HCT116 (cell line): ENCODE measurements around the gene DRAXIN. TPM values are rescaled to one million over a fixed set of nuclear protein-coding genes. Genes with fewer than 3 reads are reported as not detected.

Experiments used
- ATAC-seq: fragments of 200-7000 bp; cut with Tn5 transposase; 2 replicates; pipeline ENCODE4 v1.9.1; 2020; ENCODE audit warnings: mild to moderate bottlenecking, moderate library complexity
- BruUV-seq: library from RNA; stranded (reverse); fragments of 400-500 nt; replicated peaks from 2 replicates; lab custom pipeline; 2021; lab: Mats Ljungman, UMichigan
- CTCF ChIA-PET: fragments of 300-600 bp; sonication (Branson Sonifier 250); formaldehyde crosslinking; loops from one replicate; lab custom pipeline; 2021; ENCODE audit warnings: antibody characterized with exemption; lab: Charles Lee
- POLR2A ChIA-PET: fragments of 300-600, 350-600 bp; sonication (Branson Sonifier 250); formaldehyde crosslinking; loops from one replicate; lab custom pipeline; 2021; ENCODE audit warnings: antibody characterized with exemption; lab: Charles Lee
- RAD21 ChIA-PET, 2 experiments: fragments of 300-600 bp; sonication (Branson Sonifier 250); formaldehyde crosslinking; loops; one replicate each; lab custom pipeline; 2023; ENCODE audit warnings: low total read pairs in 2 of 2; ENCODE audit not compliant: uncharacterized antibody in 2 of 2, unreplicated experiment in 2 of 2, low non-redundant PET in 1 of 2; lab: Charles Lee
- DNase-seq: peaks from one replicate; pipeline ENCODE4 v3.0.0-alpha.2; 2010; ENCODE audit warnings: low read depth, low spot score
- H2AFZ ChIP-seq: fragments of 200-600 bp; shearing (Covaris generic), sonication (generic); 2 replicates; pipeline ENCODE4 v1.6.1; 2017; ENCODE audit warnings: low read depth, mixed run types, mixed read lengths, antibody characterized with exemption, low read length; ENCODE audit not compliant: poor library complexity, severe bottlenecking
- H3K27ac ChIP-seq: 2 replicates; pipeline ENCODE4 v1.5.1; 2012; ENCODE audit warnings: low read depth, low read length
- H3K27me3 ChIP-seq: fragments of 200-600 bp; sonication (generic); 2 replicates; pipeline ENCODE4 v1.6.1; 2016; ENCODE audit warnings: mixed run types, low read length, mixed read lengths; ENCODE audit not compliant: insufficient read depth
- H3K36me3 ChIP-seq, 2 experiments: fragments of 200-500 bp in 1 of 2; fragments of 200-600 bp in 1 of 2; sonication (Bioruptor generic) in 1 of 2; sonication (generic) in 1 of 2; 2 replicates each; pipeline versions ENCODE4 v1.5.1 to v1.6.1; 2014 to 2016; ENCODE audit warnings: low read length in 2 of 2, inconsistent platforms in 1 of 2, mixed read lengths in 1 of 2, mixed run types in 1 of 2; ENCODE audit not compliant: insufficient read depth in 2 of 2, control insufficient read depth in 1 of 2
- H3K4me1 ChIP-seq, 2 experiments: fragments of 200-600 bp in 1 of 2; sonication (generic) in 1 of 2; 2 replicates each; pipeline versions ENCODE4 v1.5.1 to v1.6.1; 2012 to 2017; ENCODE audit warnings: low read length in 2 of 2, inconsistent platforms in 1 of 2, mild to moderate bottlenecking in 1 of 2, mixed read lengths in 1 of 2, mixed run types in 1 of 2, moderate library complexity in 1 of 2; ENCODE audit not compliant: insufficient read depth in 2 of 2, control insufficient read depth in 1 of 2
- H3K4me2 ChIP-seq: fragments of 200-600 bp; sonication (generic); 2 replicates; pipeline ENCODE4 v1.6.1; 2017; ENCODE audit warnings: mixed run types, low read length, mixed read lengths
- H3K4me3 ChIP-seq, 2 experiments: fragments of 200-600 bp in 1 of 2; sonication (generic) in 1 of 2; replicated peaks in 1 of 2; 2 replicates each; pipeline ENCODE4 v1.5.1; 2011 to 2016; ENCODE audit warnings: low read length in 2 of 2, control low read depth in 1 of 2, low read depth in 1 of 2, mild to moderate bottlenecking in 1 of 2, mixed read lengths in 1 of 2, mixed run types in 1 of 2
- H3K79me2 ChIP-seq: fragments of 200-600 bp; sonication (generic); 2 replicates; pipeline ENCODE4 v1.6.1; 2017; ENCODE audit warnings: mild to moderate bottlenecking, mixed run types, low read length, moderate library complexity, mixed read lengths; ENCODE audit not compliant: insufficient read depth
- H3K9ac ChIP-seq: fragments of 200-600 bp; sonication (generic); 2 replicates; pipeline ENCODE4 v1.6.1; 2016; ENCODE audit warnings: low read length, mixed read lengths
- H3K9me2 ChIP-seq: fragments of 200-600 bp; sonication (generic), shearing (Covaris generic); 2 replicates; pipeline ENCODE4 v1.6.1; 2017; ENCODE audit warnings: mixed run types, mild to moderate bottlenecking, moderate library complexity; ENCODE audit not compliant: insufficient read depth
- H3K9me3 ChIP-seq, 2 experiments: fragments of 200-500 bp in 1 of 2; fragments of 200-600 bp in 1 of 2; sonication (Bioruptor generic) in 1 of 2; sonication (generic) in 1 of 2; 2 replicates each; pipeline ENCODE4 v1.6.1; 2014 to 2017; ENCODE audit warnings: low read length in 2 of 2, mixed read lengths in 2 of 2, inconsistent platforms in 1 of 2, low read depth in 1 of 2, mild to moderate bottlenecking in 1 of 2, mixed run types in 1 of 2, moderate library complexity in 1 of 2; ENCODE audit not compliant: control insufficient read depth in 1 of 2, insufficient read depth in 1 of 2
- H4K20me1 ChIP-seq: fragments of 200-600 bp; sonication (generic), shearing (Covaris generic); 2 replicates; pipeline ENCODE4 v1.6.1; 2017; ENCODE audit warnings: mixed run types, mild to moderate bottlenecking, moderate library complexity; ENCODE audit not compliant: insufficient read depth
- CEBPB ChIP-seq: IDR thresholded peaks from 2 replicates; pipeline ENCODE4 v1.6.1; 2012; ENCODE audit warnings: low read depth
- CTCF ChIP-seq, 3 experiments: fragments of 200-600 bp in 1 of 3; sonication (generic) in 1 of 3; IDR thresholded peaks in 2 of 3; conservative IDR thresholded peaks in 1 of 3; 2 replicates each; pipeline ENCODE4 v1.5.1; 2012 to 2017; ENCODE audit warnings: low read depth in 2 of 3, low read length in 2 of 3, antibody characterized with exemption in 1 of 3, borderline replicate concordance in 1 of 3, control low read depth in 1 of 3, mild to moderate bottlenecking in 1 of 3, mixed read lengths in 1 of 3, mixed run types in 1 of 3, moderate library complexity in 1 of 3; ENCODE audit not compliant: insufficient read depth in 1 of 3
- EZH2 ChIP-seq: fragments of 200-600 bp; sonication (generic); IDR thresholded peaks from 2 replicates; pipeline ENCODE4 v1.6.1; 2017; ENCODE audit warnings: antibody characterized with exemption, mixed run types
- MAX ChIP-seq: IDR thresholded peaks from 2 replicates; pipeline ENCODE4 v1.6.1; 2012
- SIN3A ChIP-seq: IDR thresholded peaks from 2 replicates; pipeline ENCODE4 v1.6.1; 2012; ENCODE audit warnings: low read depth
- ZNF274 ChIP-seq: fragments of 200-500 bp; sonication (Bioruptor generic); IDR thresholded peaks from 2 replicates; pipeline ENCODE4 v1.6.1; 2014; ENCODE audit warnings: mild to moderate bottlenecking, low read depth, low read length, inconsistent platforms
- intact Hi-C: fragments of 100-400 bp; cut with micrococcal nuclease; formaldehyde crosslinking; loops from 2 replicates; pipeline ENCODE4 v1.10.0; 2022
- total RNA-seq: library from RNA; stranded (reverse); gene quantifications from one replicate; pipeline ENCODE4 v1.2.1, GENCODE V29; 2021; ENCODE audit not compliant: unreplicated experiment

DRAXIN gene
- total RNA-seq, 1 experiment from 2014 or later, result 0.47 TPM

GRCh38 chr1:11674488-11674887, 17.0 kb upstream of the DRAXIN start:
- CTCF ChIA-PET, result no interaction called here
- RAD21 ChIA-PET, result no interaction called here
- Histone ChIP-seq H3K4me1 (peaks cover 1 to 4% of the 10 kb centered on the region in 2 experiments; a peak in 3 of 4 replicates), H3K9me3 (no peaks in the 10 kb centered on the region), H3K79me2 (peaks cover 6% of the 10 kb centered on the region; the same call in 1 of the 2 replicates), H4K20me1 (no peaks in the 10 kb centered on the region), H3K4me2 (no peak overlapping the region), H2AFZ (no peak overlapping the region), H3K27ac (no peak overlapping the region), H3K4me3 (no peak overlapping the region), H3K9ac (no peak overlapping the region), H3K27me3 (no peaks in the 10 kb centered on the region), H3K36me3 (peaks cover 19 to 24% of the 10 kb centered on the region in 2 experiments; a peak in 3 of 4 replicates), H3K9me2 (no peaks in the 10 kb centered on the region)
- POLR2A ChIA-PET, result interaction anchor here (0.8 kb wide), 1 partner anchor 9 kb away, joined by 3 read pairs; no protein-coding TSS in a partner anchor
- intact Hi-C loops, result no loop called here
- no peak for ATAC-seq
- BruUV-seq, result no TSS peak
- TF ChIP-seq MAX (no peak), CEBPB (no peak), EZH2 (no peak), SIN3A (no peak)
- DNase-seq, result no peak

GRCh38 chr1:11675325-11675724, 16.2 kb upstream of the DRAXIN start:
- Histone ChIP-seq H3K4me2 (no peak overlapping the region), H3K27ac (no peak overlapping the region), H4K20me1 (no peaks in the 10 kb centered on the region), H3K79me2 (peaks cover 10% of the 10 kb centered on the region; the same call in 1 of the 2 replicates), H3K9me3 (no peaks in the 10 kb centered on the region), H3K4me1 (peaks cover 3 to 11% of the 10 kb centered on the region in 2 experiments; a peak in 3 of 4 replicates), H3K36me3 (peaks cover 19 to 24% of the 10 kb centered on the region in 2 experiments; a peak in 3 of 4 replicates), H3K9ac (no peak overlapping the region), H3K27me3 (no peaks in the 10 kb centered on the region), H3K4me3 (no peak overlapping the region), H3K9me2 (no peaks in the 10 kb centered on the region), H2AFZ (no peak overlapping the region)
- TF ChIP-seq ZNF274 (no peak), CTCF (IDR thresholded peaks at IDR 0.05 in 2 of 3, conservative IDR thresholded peaks at IDR 0.05 in 1 of 3; ENCODE audit: borderline replicate concordance in 1 of 3, insufficient read depth in 1 of 3, low read depth in 2 of 3, low read length in 2 of 3) (0 out of 6 replicates have a peak, but pooled peaks of 1 of the 3 experiments have one; percentile 9)
- DNase-seq (no peak), ATAC-seq (peak; percentile 31; the same call in 1 of the 2 replicates)
- no TSS peak for BruUV-seq
- intact Hi-C loops, result no loop called here
- ChIA-PET RAD21 (no interaction called here), CTCF (interaction anchor here (1.0 kb wide), 1 partner anchor 10 kb away, joined by 3 read pairs; no protein-coding TSS in a partner anchor), POLR2A (no interaction called here)
